WTC11 (cell line): ENCODE measurements around the gene PCDHA12. TPM values are rescaled to one million over a fixed set of nuclear protein-coding genes. Genes with fewer than 3 reads are reported as not detected.
A peak's percentile ranks its signal among the peaks of the same experiment; 100 is the strongest.

Source experiments
- ATF1 ChIP-seq: sonication (generic); formaldehyde crosslinking; IDR thresholded peaks from 2 replicates; pipeline ENCODE4 v1.8.1; 2023; ENCODE audit warnings: mild to moderate bottlenecking, moderate library complexity, missing genetic modification reagents
- CREB1 ChIP-seq: sonication (generic); formaldehyde crosslinking; IDR thresholded peaks from 2 replicates; pipeline ENCODE4 v1.8.0; 2023; ENCODE audit warnings: mild to moderate bottlenecking, missing genetic modification reagents
- EMX1 ChIP-seq: fragments of 250-450 bp; sonication (Bioruptor Pico); IDR thresholded peaks from 2 replicates; pipeline ENCODE4 v1.8.0; 2021; ENCODE audit warnings: mild to moderate bottlenecking
- FOXJ3 ChIP-seq: sonication (generic); formaldehyde crosslinking; IDR thresholded peaks from 2 replicates; pipeline ENCODE4 v1.9.0; 2021; ENCODE audit warnings: missing genetic modification reagents, mild to moderate bottlenecking, borderline replicate concordance
- MXD4 ChIP-seq: fragments of 250-450 bp; sonication (Bioruptor Pico); IDR thresholded peaks from 2 replicates; pipeline ENCODE4 v1.8.0; 2021; ENCODE audit warnings: mild to moderate bottlenecking, moderate library complexity, borderline replicate concordance
- NFATC4 ChIP-seq: fragments of 250-450 bp; sonication (Bioruptor Pico); IDR thresholded peaks from 2 replicates; pipeline ENCODE4 v1.9.0; 2021; ENCODE audit warnings: mild to moderate bottlenecking
- SMAD4 ChIP-seq: sonication (generic); formaldehyde crosslinking; IDR thresholded peaks from 2 replicates; pipeline ENCODE4 v1.8.0; 2022; ENCODE audit warnings: mild to moderate bottlenecking, missing genetic modification reagents
- SOX15 ChIP-seq: fragments of 250-450 bp; sonication (Bioruptor Pico); IDR thresholded peaks from 2 replicates; pipeline ENCODE4 v1.9.0; 2021; ENCODE audit warnings: mild to moderate bottlenecking
- TEAD1 ChIP-seq: sonication (generic); formaldehyde crosslinking; IDR thresholded peaks from 2 replicates; pipeline ENCODE4 v1.8.0; 2022; ENCODE audit warnings: mild to moderate bottlenecking, missing genetic modification reagents
- TEAD4 ChIP-seq: sonication (generic); formaldehyde crosslinking; IDR thresholded peaks from 2 replicates; pipeline ENCODE4 v1.8.0; 2022; ENCODE audit warnings: mild to moderate bottlenecking, missing genetic modification reagents
- ZNF396 ChIP-seq: fragments of 250-450 bp; sonication (Bioruptor Pico); IDR thresholded peaks from 2 replicates; pipeline ENCODE4 v1.8.0; 2021; ENCODE audit warnings: mild to moderate bottlenecking, moderate library complexity, borderline replicate concordance
- ZNF416 ChIP-seq: fragments of 250-450 bp; sonication (Bioruptor Pico); IDR thresholded peaks from 2 replicates; pipeline ENCODE4 v1.9.0; 2021; ENCODE audit warnings: mild to moderate bottlenecking, inconsistent platforms
- ZNF423 ChIP-seq: fragments of 250-450 bp; sonication (Bioruptor Pico); IDR thresholded peaks from 2 replicates; pipeline ENCODE4 v2.1.2; 2022; ENCODE audit warnings: mild to moderate bottlenecking, moderate library complexity
- total RNA-seq: library from RNA; stranded (reverse); gene quantifications from 3 replicates; pipeline ENCODE4 v1.2.3, GENCODE V29; 2021
- TF ChIP-seq, protein P1 (sequence below): sonication (generic); formaldehyde crosslinking; IDR thresholded peaks from 2 replicates; pipeline ENCODE4 v1.8.1; 2023; ENCODE audit warnings: mild to moderate bottlenecking, missing genetic modification reagents, moderate library complexity
- TF ChIP-seq, protein P2 (sequence below): fragments of 250-450 bp; sonication (Bioruptor Pico); IDR thresholded peaks from 2 replicates; pipeline ENCODE4 v1.9.0; 2021; ENCODE audit warnings: mild to moderate bottlenecking
- TF ChIP-seq, protein P3 (sequence below): fragments of 250-450 bp; sonication (Bioruptor Pico); conservative IDR thresholded peaks from 2 replicates; pipeline ENCODE4 v1.9.0; 2021; ENCODE audit warnings: mild to moderate bottlenecking
- TF ChIP-seq, protein P4 (sequence below): sonication (generic); formaldehyde crosslinking; IDR thresholded peaks from 2 replicates; pipeline ENCODE4 v1.8.1; 2023; ENCODE audit warnings: mild to moderate bottlenecking, missing genetic modification reagents, moderate library complexity
- TF ChIP-seq, protein P5 (sequence below): sonication (generic); formaldehyde crosslinking; IDR thresholded peaks from 2 replicates; pipeline ENCODE4 v1.8.0; 2023; ENCODE audit warnings: missing genetic modification reagents
- TF ChIP-seq, protein P6 (sequence below): fragments of 250-450 bp; sonication (Bioruptor Pico); IDR thresholded peaks from 2 replicates; pipeline ENCODE4 v1.9.0; 2021; ENCODE audit warnings: mild to moderate bottlenecking, borderline replicate concordance
- TF ChIP-seq, protein P7 (sequence below): sonication (generic); formaldehyde crosslinking; IDR thresholded peaks from 2 replicates; pipeline ENCODE4 v1.8.1; 2022; ENCODE audit warnings: low read depth, mild to moderate bottlenecking, moderate library complexity, missing genetic modification reagents, borderline replicate concordance
- TF ChIP-seq, protein P8 (sequence below): sonication (generic); formaldehyde crosslinking; IDR thresholded peaks from 2 replicates; pipeline ENCODE4 v1.8.1; 2023; ENCODE audit warnings: mild to moderate bottlenecking, missing genetic modification reagents
- TF ChIP-seq, protein P9 (sequence below): sonication (generic); formaldehyde crosslinking; IDR thresholded peaks from 2 replicates; pipeline ENCODE4 v1.8.1; 2023; ENCODE audit warnings: mild to moderate bottlenecking, missing genetic modification reagents

Gene PCDHA12
- total RNA-seq, 1 experiment from 2014 or later = 9.6 TPM

DNA sequence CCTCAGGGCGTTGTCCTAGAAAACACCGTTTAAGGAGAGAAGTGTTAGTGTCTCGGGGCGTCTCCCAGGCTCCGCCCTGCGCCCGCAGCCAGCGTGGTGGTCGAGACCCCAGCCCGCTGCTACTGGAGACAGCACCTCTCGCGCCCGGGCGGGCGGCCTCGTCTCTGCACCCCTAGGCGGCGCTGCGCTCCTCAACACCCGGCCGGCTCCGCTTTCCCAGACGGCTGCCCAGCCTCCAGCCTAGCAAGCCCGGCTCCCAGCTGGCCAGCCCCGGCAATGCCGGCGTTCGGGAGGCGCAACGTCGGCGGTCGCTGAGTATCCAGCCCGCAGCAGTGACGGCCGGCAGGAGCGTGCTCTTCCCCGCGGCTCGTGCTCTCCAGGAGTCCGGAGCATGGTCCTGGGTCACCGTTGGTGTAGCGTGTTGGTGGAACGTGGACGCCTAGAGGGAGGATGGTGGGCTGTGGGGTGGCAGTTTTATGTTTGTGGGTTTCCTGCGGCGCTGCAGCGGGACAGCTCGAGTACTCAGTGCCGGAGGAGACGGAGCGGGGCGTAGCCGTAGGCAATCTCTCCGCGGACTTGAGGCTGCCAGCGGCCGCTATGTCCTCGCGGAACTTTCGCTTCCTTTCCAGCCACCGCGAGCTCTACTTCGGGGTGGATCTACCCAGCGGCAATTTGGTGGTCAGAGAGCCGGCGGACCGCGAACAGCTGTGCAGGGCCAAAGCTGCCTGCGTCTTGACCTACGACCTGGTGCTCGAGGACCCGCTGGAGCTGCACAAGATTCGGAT is 51.5 kb downstream of the PCDHA12 start (continued):
- TF ChIP-seq, protein P1, sequence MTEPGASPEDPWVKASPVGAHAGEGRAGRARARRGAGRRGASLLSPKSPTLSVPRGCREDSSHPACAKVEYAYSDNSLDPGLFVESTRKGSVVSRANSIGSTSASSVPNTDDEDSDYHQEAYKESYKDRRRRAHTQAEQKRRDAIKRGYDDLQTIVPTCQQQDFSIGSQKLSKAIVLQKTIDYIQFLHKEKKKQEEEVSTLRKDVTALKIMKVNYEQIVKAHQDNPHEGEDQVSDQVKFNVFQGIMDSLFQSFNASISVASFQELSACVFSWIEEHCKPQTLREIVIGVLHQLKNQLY = no peak
- TF ChIP-seq, protein P2, sequence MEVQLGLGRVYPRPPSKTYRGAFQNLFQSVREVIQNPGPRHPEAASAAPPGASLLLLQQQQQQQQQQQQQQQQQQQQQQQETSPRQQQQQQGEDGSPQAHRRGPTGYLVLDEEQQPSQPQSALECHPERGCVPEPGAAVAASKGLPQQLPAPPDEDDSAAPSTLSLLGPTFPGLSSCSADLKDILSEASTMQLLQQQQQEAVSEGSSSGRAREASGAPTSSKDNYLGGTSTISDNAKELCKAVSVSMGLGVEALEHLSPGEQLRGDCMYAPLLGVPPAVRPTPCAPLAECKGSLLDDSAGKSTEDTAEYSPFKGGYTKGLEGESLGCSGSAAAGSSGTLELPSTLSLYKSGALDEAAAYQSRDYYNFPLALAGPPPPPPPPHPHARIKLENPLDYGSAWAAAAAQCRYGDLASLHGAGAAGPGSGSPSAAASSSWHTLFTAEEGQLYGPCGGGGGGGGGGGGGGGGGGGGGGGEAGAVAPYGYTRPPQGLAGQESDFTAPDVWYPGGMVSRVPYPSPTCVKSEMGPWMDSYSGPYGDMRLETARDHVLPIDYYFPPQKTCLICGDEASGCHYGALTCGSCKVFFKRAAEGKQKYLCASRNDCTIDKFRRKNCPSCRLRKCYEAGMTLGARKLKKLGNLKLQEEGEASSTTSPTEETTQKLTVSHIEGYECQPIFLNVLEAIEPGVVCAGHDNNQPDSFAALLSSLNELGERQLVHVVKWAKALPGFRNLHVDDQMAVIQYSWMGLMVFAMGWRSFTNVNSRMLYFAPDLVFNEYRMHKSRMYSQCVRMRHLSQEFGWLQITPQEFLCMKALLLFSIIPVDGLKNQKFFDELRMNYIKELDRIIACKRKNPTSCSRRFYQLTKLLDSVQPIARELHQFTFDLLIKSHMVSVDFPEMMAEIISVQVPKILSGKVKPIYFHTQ (CRISPR knock-in tag) = no peak
- TF ChIP-seq MXD4 (CRISPR knock-in tag) = no peak
- TF ChIP-seq, protein P3, sequence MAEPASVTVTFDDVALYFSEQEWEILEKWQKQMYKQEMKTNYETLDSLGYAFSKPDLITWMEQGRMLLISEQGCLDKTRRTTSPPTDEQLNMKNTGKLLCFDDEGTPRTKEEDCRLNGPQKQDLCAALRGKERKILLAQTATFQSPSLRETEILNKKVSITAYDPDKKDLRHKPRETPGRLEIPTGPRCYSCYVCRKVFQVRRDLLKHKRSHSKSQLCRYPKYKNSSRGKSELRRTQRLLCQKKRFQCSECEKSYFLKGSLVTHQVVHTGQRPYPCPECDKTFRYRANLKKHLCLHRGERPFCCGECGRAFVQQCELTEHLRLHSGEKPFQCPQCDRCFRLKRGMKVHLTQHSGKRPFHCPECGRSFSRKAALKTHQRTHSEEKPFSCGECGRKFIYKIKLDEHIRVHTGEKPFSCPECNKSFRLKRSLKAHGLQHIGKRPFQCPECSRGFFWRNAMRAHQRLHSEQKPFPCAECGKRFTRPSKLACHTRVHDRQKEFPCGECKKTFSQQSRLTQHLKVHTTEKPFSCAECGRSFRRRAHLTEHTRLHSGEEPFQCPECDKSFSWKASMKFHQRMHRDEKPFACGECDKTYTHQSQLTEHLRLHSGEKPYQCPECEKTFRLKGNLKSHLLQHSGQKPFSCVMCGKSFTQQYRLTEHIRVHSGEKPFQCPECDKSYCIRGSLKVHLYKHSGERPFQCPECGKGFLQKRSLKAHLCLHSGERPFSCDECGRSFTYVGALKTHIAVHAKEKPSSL (CRISPR knock-in tag) = no peak
- no peak for TF ChIP-seq FOXJ3 (CRISPR knock-in tag)
- TF ChIP-seq SMAD4 (CRISPR knock-in tag) = no peak
- no peak for TF ChIP-seq ZNF423 (CRISPR knock-in tag)
- TF ChIP-seq CREB1 (CRISPR knock-in tag) = no peak
- no peak for TF ChIP-seq NFATC4 (CRISPR knock-in tag)
- TF ChIP-seq, protein P4, sequence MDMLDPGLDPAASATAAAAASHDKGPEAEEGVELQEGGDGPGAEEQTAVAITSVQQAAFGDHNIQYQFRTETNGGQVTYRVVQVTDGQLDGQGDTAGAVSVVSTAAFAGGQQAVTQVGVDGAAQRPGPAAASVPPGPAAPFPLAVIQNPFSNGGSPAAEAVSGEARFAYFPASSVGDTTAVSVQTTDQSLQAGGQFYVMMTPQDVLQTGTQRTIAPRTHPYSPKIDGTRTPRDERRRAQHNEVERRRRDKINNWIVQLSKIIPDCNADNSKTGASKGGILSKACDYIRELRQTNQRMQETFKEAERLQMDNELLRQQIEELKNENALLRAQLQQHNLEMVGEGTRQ (CRISPR knock-in tag) = 0 out of 2 replicates have a peak, but pooled peaks have one; percentile 3
- TF ChIP-seq ATF1 = no peak
- TF ChIP-seq ZNF396 (CRISPR knock-in tag) = no peak
- no peak for TF ChIP-seq EMX1 (CRISPR knock-in tag)
- TF ChIP-seq, protein P5, sequence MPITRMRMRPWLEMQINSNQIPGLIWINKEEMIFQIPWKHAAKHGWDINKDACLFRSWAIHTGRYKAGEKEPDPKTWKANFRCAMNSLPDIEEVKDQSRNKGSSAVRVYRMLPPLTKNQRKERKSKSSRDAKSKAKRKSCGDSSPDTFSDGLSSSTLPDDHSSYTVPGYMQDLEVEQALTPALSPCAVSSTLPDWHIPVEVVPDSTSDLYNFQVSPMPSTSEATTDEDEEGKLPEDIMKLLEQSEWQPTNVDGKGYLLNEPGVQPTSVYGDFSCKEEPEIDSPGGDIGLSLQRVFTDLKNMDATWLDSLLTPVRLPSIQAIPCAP (CRISPR knock-in tag) = no peak
- no peak for TF ChIP-seq ZNF416
- TF ChIP-seq TEAD1 (CRISPR knock-in tag) = peak; percentile 79; the same call in 1 of the 2 replicates
- TF ChIP-seq, protein P6, sequence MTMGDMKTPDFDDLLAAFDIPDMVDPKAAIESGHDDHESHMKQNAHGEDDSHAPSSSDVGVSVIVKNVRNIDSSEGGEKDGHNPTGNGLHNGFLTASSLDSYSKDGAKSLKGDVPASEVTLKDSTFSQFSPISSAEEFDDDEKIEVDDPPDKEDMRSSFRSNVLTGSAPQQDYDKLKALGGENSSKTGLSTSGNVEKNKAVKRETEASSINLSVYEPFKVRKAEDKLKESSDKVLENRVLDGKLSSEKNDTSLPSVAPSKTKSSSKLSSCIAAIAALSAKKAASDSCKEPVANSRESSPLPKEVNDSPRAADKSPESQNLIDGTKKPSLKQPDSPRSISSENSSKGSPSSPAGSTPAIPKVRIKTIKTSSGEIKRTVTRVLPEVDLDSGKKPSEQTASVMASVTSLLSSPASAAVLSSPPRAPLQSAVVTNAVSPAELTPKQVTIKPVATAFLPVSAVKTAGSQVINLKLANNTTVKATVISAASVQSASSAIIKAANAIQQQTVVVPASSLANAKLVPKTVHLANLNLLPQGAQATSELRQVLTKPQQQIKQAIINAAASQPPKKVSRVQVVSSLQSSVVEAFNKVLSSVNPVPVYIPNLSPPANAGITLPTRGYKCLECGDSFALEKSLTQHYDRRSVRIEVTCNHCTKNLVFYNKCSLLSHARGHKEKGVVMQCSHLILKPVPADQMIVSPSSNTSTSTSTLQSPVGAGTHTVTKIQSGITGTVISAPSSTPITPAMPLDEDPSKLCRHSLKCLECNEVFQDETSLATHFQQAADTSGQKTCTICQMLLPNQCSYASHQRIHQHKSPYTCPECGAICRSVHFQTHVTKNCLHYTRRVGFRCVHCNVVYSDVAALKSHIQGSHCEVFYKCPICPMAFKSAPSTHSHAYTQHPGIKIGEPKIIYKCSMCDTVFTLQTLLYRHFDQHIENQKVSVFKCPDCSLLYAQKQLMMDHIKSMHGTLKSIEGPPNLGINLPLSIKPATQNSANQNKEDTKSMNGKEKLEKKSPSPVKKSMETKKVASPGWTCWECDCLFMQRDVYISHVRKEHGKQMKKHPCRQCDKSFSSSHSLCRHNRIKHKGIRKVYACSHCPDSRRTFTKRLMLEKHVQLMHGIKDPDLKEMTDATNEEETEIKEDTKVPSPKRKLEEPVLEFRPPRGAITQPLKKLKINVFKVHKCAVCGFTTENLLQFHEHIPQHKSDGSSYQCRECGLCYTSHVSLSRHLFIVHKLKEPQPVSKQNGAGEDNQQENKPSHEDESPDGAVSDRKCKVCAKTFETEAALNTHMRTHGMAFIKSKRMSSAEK = no peak
- TF ChIP-seq TEAD4 = no peak
- no peak for TF ChIP-seq SOX15 (CRISPR knock-in tag)
- TF ChIP-seq, protein P7, sequence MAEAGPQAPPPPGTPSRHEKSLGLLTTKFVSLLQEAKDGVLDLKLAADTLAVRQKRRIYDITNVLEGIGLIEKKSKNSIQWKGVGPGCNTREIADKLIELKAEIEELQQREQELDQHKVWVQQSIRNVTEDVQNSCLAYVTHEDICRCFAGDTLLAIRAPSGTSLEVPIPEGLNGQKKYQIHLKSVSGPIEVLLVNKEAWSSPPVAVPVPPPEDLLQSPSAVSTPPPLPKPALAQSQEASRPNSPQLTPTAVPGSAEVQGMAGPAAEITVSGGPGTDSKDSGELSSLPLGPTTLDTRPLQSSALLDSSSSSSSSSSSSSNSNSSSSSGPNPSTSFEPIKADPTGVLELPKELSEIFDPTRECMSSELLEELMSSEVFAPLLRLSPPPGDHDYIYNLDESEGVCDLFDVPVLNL = no peak
- TF ChIP-seq, protein P8, sequence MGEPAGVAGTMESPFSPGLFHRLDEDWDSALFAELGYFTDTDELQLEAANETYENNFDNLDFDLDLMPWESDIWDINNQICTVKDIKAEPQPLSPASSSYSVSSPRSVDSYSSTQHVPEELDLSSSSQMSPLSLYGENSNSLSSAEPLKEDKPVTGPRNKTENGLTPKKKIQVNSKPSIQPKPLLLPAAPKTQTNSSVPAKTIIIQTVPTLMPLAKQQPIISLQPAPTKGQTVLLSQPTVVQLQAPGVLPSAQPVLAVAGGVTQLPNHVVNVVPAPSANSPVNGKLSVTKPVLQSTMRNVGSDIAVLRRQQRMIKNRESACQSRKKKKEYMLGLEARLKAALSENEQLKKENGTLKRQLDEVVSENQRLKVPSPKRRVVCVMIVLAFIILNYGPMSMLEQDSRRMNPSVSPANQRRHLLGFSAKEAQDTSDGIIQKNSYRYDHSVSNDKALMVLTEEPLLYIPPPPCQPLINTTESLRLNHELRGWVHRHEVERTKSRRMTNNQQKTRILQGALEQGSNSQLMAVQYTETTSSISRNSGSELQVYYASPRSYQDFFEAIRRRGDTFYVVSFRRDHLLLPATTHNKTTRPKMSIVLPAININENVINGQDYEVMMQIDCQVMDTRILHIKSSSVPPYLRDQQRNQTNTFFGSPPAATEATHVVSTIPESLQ (CRISPR knock-in tag) = no peak
- TF ChIP-seq, protein P9, sequence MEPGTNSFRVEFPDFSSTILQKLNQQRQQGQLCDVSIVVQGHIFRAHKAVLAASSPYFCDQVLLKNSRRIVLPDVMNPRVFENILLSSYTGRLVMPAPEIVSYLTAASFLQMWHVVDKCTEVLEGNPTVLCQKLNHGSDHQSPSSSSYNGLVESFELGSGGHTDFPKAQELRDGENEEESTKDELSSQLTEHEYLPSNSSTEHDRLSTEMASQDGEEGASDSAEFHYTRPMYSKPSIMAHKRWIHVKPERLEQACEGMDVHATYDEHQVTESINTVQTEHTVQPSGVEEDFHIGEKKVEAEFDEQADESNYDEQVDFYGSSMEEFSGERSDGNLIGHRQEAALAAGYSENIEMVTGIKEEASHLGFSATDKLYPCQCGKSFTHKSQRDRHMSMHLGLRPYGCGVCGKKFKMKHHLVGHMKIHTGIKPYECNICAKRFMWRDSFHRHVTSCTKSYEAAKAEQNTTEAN (CRISPR knock-in tag) = peak; percentile 16; the same call in 1 of the 2 replicates
